Neuronal stem cell (in vitro differentiated cells): Measurements from ENCODE around the gene USP5. TPM values are rescaled to one million over a fixed set of nuclear protein-coding genes. Genes with fewer than 3 reads are reported as not detected.
A peak's percentile ranks its signal among the peaks of the same experiment; 100 is the strongest.

Experiments
- DNase-seq: peaks from one replicate; pipeline ENCODE4 v3.0.0-alpha.2; 2013; ENCODE audit warnings: low spot score
- H2AFZ ChIP-seq: one replicate; pipeline ENCODE4 v1.6.1; 2013; ENCODE audit warnings: mild to moderate bottlenecking, low read length, inconsistent platforms
- H2AK5ac ChIP-seq: 2 replicates; pipeline ENCODE4 v1.6.1; 2013; ENCODE audit warnings: low read depth, mild to moderate bottlenecking, inconsistent platforms, low read length, moderate library complexity, mixed read lengths
- H2BK120ac ChIP-seq: 2 replicates; pipeline ENCODE4 v1.6.1; 2013; ENCODE audit warnings: low read depth, mild to moderate bottlenecking, inconsistent platforms, low read length, moderate library complexity, mixed read lengths
- H2BK12ac ChIP-seq: one replicate; pipeline ENCODE4 v1.6.1; 2013; ENCODE audit warnings: low read length, inconsistent platforms
- H2BK15ac ChIP-seq: 2 replicates; pipeline ENCODE4 v1.6.1; 2013; ENCODE audit warnings: mild to moderate bottlenecking, low read length, inconsistent platforms, mixed read lengths
- H2BK5ac ChIP-seq: one replicate; pipeline ENCODE4 v1.6.1; 2013; ENCODE audit warnings: inconsistent platforms, mild to moderate bottlenecking, low read length, moderate library complexity
- H3K14ac ChIP-seq: one replicate; pipeline ENCODE4 v1.6.1; 2013; ENCODE audit warnings: low read length, inconsistent platforms
- H3K18ac ChIP-seq: 2 replicates; pipeline ENCODE4 v1.6.1; 2013; ENCODE audit warnings: low read length, inconsistent platforms
- H3K23ac ChIP-seq: 2 replicates; pipeline ENCODE4 v1.6.1; 2013; ENCODE audit warnings: low read depth, mild to moderate bottlenecking, mixed read lengths, low read length, inconsistent platforms; ENCODE audit not compliant: poor library complexity
- H3K27ac ChIP-seq: replicated peaks from 3 replicates; pipeline ENCODE4 v1.5.1; 2013; ENCODE audit warnings: low read length, inconsistent platforms
- H3K27me3 ChIP-seq, 3 experiments: 2 replicates each; pipeline ENCODE4 v1.6.1; 2013; ENCODE audit warnings: low read length in 3 of 3, mild to moderate bottlenecking in 2 of 3, inconsistent platforms in 1 of 3, low read depth in 1 of 3, mixed read lengths in 1 of 3, moderate library complexity in 1 of 3; ENCODE audit not compliant: control insufficient read depth in 3 of 3, insufficient read depth in 3 of 3
- H3K36me3 ChIP-seq, 2 donors: replicated peaks in 1 of 2; 2 replicates each; pipeline ENCODE4 v1.6.1; 2013; ENCODE audit warnings: low read length in 2 of 2; ENCODE audit not compliant: control insufficient read depth in 2 of 2, insufficient read depth in 2 of 2
- H3K4ac ChIP-seq: 2 replicates; pipeline ENCODE4 v1.6.1; 2013; ENCODE audit warnings: inconsistent platforms, mild to moderate bottlenecking, low read length, moderate library complexity
- H3K4me1 ChIP-seq, 2 donors: 1 replicate in 1 of 2; 2 replicates in 1 of 2; pipeline ENCODE4 v1.6.1; 2013; ENCODE audit warnings: low read length in 2 of 2, low read depth in 1 of 2; ENCODE audit not compliant: control insufficient read depth in 2 of 2, insufficient read depth in 1 of 2
- H3K4me2 ChIP-seq: one replicate; pipeline ENCODE4 v1.6.1; 2013; ENCODE audit warnings: mild to moderate bottlenecking, low read length, inconsistent platforms; ENCODE audit not compliant: insufficient read depth, poor library complexity, severe bottlenecking
- H3K4me3 ChIP-seq, 2 donors: 2 replicates each; pipeline ENCODE4 v1.5.1; 2013; ENCODE audit warnings: low read length in 2 of 2, mild to moderate bottlenecking in 2 of 2, inconsistent platforms in 1 of 2, moderate library complexity in 1 of 2
- H3K79me1 ChIP-seq: one replicate; pipeline ENCODE4 v1.6.1; 2013; ENCODE audit warnings: low read depth, mild to moderate bottlenecking, inconsistent platforms, low read length, moderate library complexity
- H3K9ac ChIP-seq: one replicate; pipeline ENCODE4 v1.6.1; 2013; ENCODE audit warnings: mild to moderate bottlenecking, low read depth, low read length, inconsistent platforms; ENCODE audit not compliant: poor library complexity
- H3K9me3 ChIP-seq, 2 donors: replicated peaks in 1 of 2; 2 replicates each; pipeline versions ENCODE3 to v1.6.1; 2013; ENCODE audit warnings: low read length in 2 of 2, mild to moderate bottlenecking in 2 of 2, inconsistent platforms in 1 of 2, low read depth in 1 of 2, mixed read lengths in 1 of 2, moderate library complexity in 1 of 2; ENCODE audit not compliant: control insufficient read depth in 2 of 2, insufficient read depth in 1 of 2
- H4K8ac ChIP-seq: one replicate; pipeline ENCODE4 v1.6.1; 2013; ENCODE audit warnings: low read depth, mild to moderate bottlenecking, inconsistent platforms, low read length, moderate library complexity
- H4K91ac ChIP-seq: one replicate; pipeline ENCODE4 v1.6.1; 2013; ENCODE audit warnings: low read length, low read depth, mild to moderate bottlenecking, inconsistent platforms; ENCODE audit not compliant: poor library complexity
- WGBS, 2 donors: extraction: QIAGEN DNeasy Blood & Tissue Kit; methylation state at CpG; one replicate each; pipeline ENCODE4 v1.1.7; 2013; ENCODE audit warnings: missing lambda C conversion rate in 2 of 2, mixed read lengths in 1 of 2; ENCODE audit not compliant: insufficient read length in 2 of 2, insufficient replicate concordance in 1 of 2; ENCODE audit errors: extremely low coverage in 2 of 2; 5-methylcytosine and 5-hydroxymethylcytosine counted together
- polyA plus RNA-seq, 2 experiments: library from polyadenylated mRNA; stranded (reverse); fragments of 200-250 nt; gene quantifications; one replicate each; pipeline ENCODE4 v1.2.3, GENCODE V29; 2013

Gene USP5, protein sequence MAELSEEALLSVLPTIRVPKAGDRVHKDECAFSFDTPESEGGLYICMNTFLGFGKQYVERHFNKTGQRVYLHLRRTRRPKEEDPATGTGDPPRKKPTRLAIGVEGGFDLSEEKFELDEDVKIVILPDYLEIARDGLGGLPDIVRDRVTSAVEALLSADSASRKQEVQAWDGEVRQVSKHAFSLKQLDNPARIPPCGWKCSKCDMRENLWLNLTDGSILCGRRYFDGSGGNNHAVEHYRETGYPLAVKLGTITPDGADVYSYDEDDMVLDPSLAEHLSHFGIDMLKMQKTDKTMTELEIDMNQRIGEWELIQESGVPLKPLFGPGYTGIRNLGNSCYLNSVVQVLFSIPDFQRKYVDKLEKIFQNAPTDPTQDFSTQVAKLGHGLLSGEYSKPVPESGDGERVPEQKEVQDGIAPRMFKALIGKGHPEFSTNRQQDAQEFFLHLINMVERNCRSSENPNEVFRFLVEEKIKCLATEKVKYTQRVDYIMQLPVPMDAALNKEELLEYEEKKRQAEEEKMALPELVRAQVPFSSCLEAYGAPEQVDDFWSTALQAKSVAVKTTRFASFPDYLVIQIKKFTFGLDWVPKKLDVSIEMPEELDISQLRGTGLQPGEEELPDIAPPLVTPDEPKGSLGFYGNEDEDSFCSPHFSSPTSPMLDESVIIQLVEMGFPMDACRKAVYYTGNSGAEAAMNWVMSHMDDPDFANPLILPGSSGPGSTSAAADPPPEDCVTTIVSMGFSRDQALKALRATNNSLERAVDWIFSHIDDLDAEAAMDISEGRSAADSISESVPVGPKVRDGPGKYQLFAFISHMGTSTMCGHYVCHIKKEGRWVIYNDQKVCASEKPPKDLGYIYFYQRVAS
- 80.9 TPM for polyA plus RNA-seq (2013, experiment 1 of 2)
- polyA plus RNA-seq (2013, experiment 2 of 2) = 82.6 TPM

GRCh38 chr12:6851921-6852650 is at the start of gene USP5:
Gene USP5 (plus strand): TSS chr12:6852150. CDS start chr12:6852180, 30 bp downstream.
- no peak within 1 kb of the TSS for H3K4ac ChIP-seq
- peaks cover 35 to 75% of the 10 kb centered on the region in 2 donors for H3K36me3 ChIP-seq
- peak within 1 kb of the TSS; percentile 88 for H3K4me2 ChIP-seq
- H3K27me3 ChIP-seq = no peaks in the 10 kb centered on the region
- H3K14ac ChIP-seq = peak within 1 kb of the TSS; percentile 25
- H2BK5ac ChIP-seq = peak within 1 kb of the TSS; percentile 90
- H3K4me1 ChIP-seq = peaks cover 10 to 17% of the 10 kb centered on the region in 2 donors
- peak within 1 kb of the TSS; percentile 81 for H3K27ac ChIP-seq
- H2BK15ac ChIP-seq = no peak within 1 kb of the TSS
- peak within 1 kb of the TSS; percentile 77 to 92 for H3K4me3 ChIP-seq
- no peak within 1 kb of the TSS for H4K8ac ChIP-seq
- H2AK5ac ChIP-seq = peak within 1 kb of the TSS; percentile 64
- H3K23ac ChIP-seq = peak within 1 kb of the TSS; percentile 31
- DNase-seq = peak; percentile 99
- no CpG with 5 or more reads among the region's 65 CpGs for WGBS, 2 donors
- H4K91ac ChIP-seq = no peak within 1 kb of the TSS
- peak within 1 kb of the TSS; percentile 94 for H3K9ac ChIP-seq
- H2AFZ ChIP-seq = peak within 1 kb of the TSS; percentile 89
- H3K9me3 ChIP-seq = no peaks in the 10 kb centered on the region
- H2BK12ac ChIP-seq = peak within 1 kb of the TSS; percentile 24
- peak within 1 kb of the TSS; percentile 96 for H3K18ac ChIP-seq
- H3K79me1 ChIP-seq = peaks cover 13% of the 10 kb centered on the region
- H2BK120ac ChIP-seq = no peak within 1 kb of the TSS

GRCh38 chr12:6807170-6807569 is 44.8 kb upstream of the USP5 start:
- no peaks in the 10 kb centered on the region for H3K27me3 ChIP-seq
- H2AK5ac ChIP-seq = no peak overlapping the region
- no peak overlapping the region for H3K4ac ChIP-seq
- no peak overlapping the region for H4K8ac ChIP-seq
- H2AFZ ChIP-seq = no peak overlapping the region
- H3K9me3 ChIP-seq = peaks cover 0 to 6% of the 10 kb centered on the region in 2 donors
- no peak overlapping the region for H2BK12ac ChIP-seq
- no peaks in the 10 kb centered on the region for H3K36me3 ChIP-seq
- no peak overlapping the region for H3K4me3 ChIP-seq
- H4K91ac ChIP-seq = no peak overlapping the region
- no peak for DNase-seq
- no peak overlapping the region for H2BK120ac ChIP-seq
- H3K4me2 ChIP-seq = no peak overlapping the region
- H3K27ac ChIP-seq = no peak overlapping the region
- H3K23ac ChIP-seq = no peak overlapping the region
- H3K79me1 ChIP-seq = no peaks in the 10 kb centered on the region
- no peak overlapping the region for H2BK5ac ChIP-seq
- H3K4me1 ChIP-seq = no peaks in the 10 kb centered on the region
- no peak overlapping the region for H3K18ac ChIP-seq
- no CpG with 5 or more reads among the region's 1 CpG for WGBS, 2 donors
- H3K9ac ChIP-seq = no peak overlapping the region
- H2BK15ac ChIP-seq = no peak overlapping the region
- H3K14ac ChIP-seq = no peak overlapping the region

DNA sequence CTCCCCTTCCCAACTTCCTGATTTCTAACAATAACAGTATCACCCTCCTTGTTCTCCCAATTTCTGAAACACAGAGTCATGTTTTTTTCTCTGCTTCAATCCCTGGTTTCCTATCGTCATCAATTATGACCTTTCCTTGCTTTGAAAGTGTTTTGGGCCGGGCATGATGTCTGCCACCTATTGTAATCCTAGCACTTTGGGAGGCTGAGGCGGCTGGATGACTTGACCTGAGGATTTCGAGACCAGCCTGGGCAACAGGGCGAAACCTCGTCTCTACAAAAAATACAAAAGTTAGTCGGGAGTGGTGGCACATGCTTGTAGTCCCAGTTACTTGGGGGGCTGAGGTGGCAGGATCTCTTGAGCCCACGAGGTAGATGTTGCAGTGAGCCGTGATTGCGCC is 42.9 kb upstream of the USP5 start:
- H3K36me3 ChIP-seq = no peaks in the 10 kb centered on the region
- WGBS, 2 donors = no CpG with 5 or more reads among the region's 10 CpGs
- no peak overlapping the region for H4K8ac ChIP-seq
- no peak overlapping the region for H3K4me2 ChIP-seq
- H3K23ac ChIP-seq = no peak overlapping the region
- H3K4me1 ChIP-seq = no peaks in the 10 kb centered on the region
- H4K91ac ChIP-seq = no peak overlapping the region
- peak overlapping the region; percentile 31 for H2AFZ ChIP-seq
- H3K18ac ChIP-seq = no peak overlapping the region
- no peak overlapping the region for H2BK5ac ChIP-seq
- no peak overlapping the region for H3K4ac ChIP-seq
- DNase-seq = no peak
- H3K9ac ChIP-seq = no peak overlapping the region
- peak overlapping the region; percentile 4 for H3K14ac ChIP-seq
- H2AK5ac ChIP-seq = no peak overlapping the region
- H3K4me3 ChIP-seq = no peak overlapping the region
- peaks cover 0 to 5% of the 10 kb centered on the region in 2 donors for H3K9me3 ChIP-seq
- H3K27ac ChIP-seq = no peak overlapping the region
- peak overlapping the region; percentile 62 for H2BK15ac ChIP-seq
- no peaks in the 10 kb centered on the region for H3K27me3 ChIP-seq
- no peak overlapping the region for H2BK12ac ChIP-seq
- H2BK120ac ChIP-seq = no peak overlapping the region
- no peaks in the 10 kb centered on the region for H3K79me1 ChIP-seq
